HL-60 (cell line): ENCODE measurements around the gene GDI1.

Experiments used
- GABPA ChIP-seq: IDR thresholded peaks from 2 replicates; pipeline ENCODE4 v1.6.1; 2012; ENCODE audit warnings: low read depth
- POLR2AphosphoS5 ChIP-seq: IDR thresholded peaks from 2 replicates; pipeline ENCODE4 v1.6.1; 2012; ENCODE audit warnings: low read depth
- TF ChIP-seq, protein P1 (sequence below): IDR thresholded peaks from one replicate; pipeline ENCODE4 v1.5.1; 2011; ENCODE audit warnings: low read length, control low read depth, inconsistent platforms; ENCODE audit not compliant: insufficient read depth

- TF ChIP-seq, protein P1, sequence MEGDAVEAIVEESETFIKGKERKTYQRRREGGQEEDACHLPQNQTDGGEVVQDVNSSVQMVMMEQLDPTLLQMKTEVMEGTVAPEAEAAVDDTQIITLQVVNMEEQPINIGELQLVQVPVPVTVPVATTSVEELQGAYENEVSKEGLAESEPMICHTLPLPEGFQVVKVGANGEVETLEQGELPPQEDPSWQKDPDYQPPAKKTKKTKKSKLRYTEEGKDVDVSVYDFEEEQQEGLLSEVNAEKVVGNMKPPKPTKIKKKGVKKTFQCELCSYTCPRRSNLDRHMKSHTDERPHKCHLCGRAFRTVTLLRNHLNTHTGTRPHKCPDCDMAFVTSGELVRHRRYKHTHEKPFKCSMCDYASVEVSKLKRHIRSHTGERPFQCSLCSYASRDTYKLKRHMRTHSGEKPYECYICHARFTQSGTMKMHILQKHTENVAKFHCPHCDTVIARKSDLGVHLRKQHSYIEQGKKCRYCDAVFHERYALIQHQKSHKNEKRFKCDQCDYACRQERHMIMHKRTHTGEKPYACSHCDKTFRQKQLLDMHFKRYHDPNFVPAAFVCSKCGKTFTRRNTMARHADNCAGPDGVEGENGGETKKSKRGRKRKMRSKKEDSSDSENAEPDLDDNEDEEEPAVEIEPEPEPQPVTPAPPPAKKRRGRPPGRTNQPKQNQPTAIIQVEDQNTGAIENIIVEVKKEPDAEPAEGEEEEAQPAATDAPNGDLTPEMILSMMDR: no peak
- TF ChIP-seq POLR2AphosphoS5 (no peak), GABPA (no peak)
These were observed 33.8 kb upstream of the GDI1 start for GRCh38 chrX:154403192-154403591.
